Liver (tissue), 3 donors: ENCODE results near the gene GHRL.

Experiments
- MAX ChIP-seq: IDR thresholded peaks from 2 replicates; pipeline ENCODE4 v1.6.1; 2016; ENCODE audit warnings: antibody characterized with exemption
- RAD21 ChIP-seq, 2 donors: IDR thresholded peaks; 2 replicates each; pipeline ENCODE4 v1.6.1; 2016; ENCODE audit warnings: antibody characterized with exemption in 2 of 2, mild to moderate bottlenecking in 2 of 2
- ZBTB33 ChIP-seq: IDR thresholded peaks from 2 replicates; pipeline ENCODE4 v1.6.1; 2016; ENCODE audit warnings: antibody characterized with exemption
- TF ChIP-seq, protein P1 (sequence below): fragments of 150-350 bp; IDR thresholded peaks from 2 replicates; pipeline ENCODE4 v1.5.1; 2017; ENCODE audit warnings: improper control_type of control experiment, low read depth, low read length; ENCODE audit not compliant: missing input control
- donor health status: healthy.
- donor health status: healthy.

DNA sequence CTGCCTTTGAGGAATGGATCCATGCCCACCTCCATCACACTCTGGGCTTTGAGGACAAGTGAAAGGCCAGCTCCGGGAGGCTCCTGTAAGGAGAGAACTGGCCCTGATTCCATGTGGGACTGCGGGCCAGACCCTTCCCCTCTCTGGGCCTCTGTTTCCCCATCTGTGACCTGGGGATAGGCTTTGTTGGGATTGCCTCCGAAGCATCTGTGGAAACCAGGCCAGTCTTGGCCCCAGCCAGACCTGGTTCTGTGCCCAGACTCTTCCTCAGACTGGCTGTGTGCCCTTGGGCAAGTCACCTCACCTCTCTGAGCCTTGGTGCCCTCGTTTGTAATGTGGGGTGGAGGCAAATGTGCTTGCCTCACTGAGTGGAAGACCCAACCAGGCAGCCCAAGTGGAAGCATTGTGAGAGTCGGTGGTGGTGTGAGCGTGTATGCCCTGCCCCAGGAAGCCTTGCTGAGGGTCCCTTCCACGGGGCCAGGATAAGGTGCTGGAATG, 49.2 kb upstream of the GHRL start:
- TF ChIP-seq, protein P1, sequence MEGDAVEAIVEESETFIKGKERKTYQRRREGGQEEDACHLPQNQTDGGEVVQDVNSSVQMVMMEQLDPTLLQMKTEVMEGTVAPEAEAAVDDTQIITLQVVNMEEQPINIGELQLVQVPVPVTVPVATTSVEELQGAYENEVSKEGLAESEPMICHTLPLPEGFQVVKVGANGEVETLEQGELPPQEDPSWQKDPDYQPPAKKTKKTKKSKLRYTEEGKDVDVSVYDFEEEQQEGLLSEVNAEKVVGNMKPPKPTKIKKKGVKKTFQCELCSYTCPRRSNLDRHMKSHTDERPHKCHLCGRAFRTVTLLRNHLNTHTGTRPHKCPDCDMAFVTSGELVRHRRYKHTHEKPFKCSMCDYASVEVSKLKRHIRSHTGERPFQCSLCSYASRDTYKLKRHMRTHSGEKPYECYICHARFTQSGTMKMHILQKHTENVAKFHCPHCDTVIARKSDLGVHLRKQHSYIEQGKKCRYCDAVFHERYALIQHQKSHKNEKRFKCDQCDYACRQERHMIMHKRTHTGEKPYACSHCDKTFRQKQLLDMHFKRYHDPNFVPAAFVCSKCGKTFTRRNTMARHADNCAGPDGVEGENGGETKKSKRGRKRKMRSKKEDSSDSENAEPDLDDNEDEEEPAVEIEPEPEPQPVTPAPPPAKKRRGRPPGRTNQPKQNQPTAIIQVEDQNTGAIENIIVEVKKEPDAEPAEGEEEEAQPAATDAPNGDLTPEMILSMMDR: no peak
- TF ChIP-seq ZBTB33 (no peak), MAX (no peak), RAD21 (IDR thresholded peaks at IDR 0.05) (no peak)
